NCI-H187 treated with DMSO at 0.1 percent for 48 hours (cell line): ENCODE measurements around the gene CLEC2B.

Experiments used
- DNase-seq: peaks from one replicate; lab custom pipeline; 2025; lab: John Stamatoyannopoulos, UW

CLEC2B gene

DNA sequence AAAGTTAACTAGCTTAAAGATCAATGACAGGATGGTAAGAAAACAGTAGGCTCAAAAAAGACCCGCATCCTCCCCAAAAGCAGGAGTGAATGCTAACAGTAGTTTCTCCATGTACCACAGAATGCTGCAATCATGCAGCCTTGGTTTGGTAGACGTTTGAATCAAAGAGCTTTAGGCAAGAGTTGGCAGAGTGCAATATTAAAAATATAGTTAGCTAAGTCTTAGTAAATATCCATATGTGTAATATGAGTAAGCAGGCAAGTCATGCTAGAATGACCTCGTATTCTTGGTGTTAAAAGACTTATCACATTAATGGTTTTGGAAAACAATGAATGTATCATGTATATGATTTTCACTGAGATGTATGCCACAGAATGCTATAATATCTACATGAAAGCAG, 60.6 kb downstream of the CLEC2B start:
- no peak for DNase-seq

- DNase-seq = no peak
Measured at GRCh38 chr12:9806714-9807113, 62.4 kb downstream of the CLEC2B start.

DNA sequence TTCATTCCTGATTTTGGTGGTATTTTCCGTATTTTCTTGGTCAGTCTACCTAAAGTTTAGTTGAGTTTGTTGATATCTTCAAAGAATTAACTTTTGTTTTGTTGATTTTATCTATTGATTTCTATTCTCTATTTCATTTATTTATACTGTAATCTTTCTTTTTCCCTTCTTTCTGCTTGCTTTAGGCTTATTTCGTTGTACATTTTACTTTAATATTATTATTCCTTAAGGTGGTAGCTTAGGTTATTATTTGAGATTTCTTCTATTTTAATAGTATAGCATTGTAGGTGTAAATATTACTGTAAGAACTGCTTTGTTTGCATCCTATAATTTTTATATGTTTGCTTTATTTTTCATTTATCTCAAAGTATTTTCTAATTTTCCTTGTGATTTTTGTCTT, 63.3 kb downstream of the CLEC2B start:
- no peak for DNase-seq
